IPS-NIHi7 (cell line): ENCODE measurements around the gene ZFP37.
A peak's percentile ranks its signal among the peaks of the same experiment; 100 is the strongest.
"Not testable (repeated sequence)": the region's sequence is repeated elsewhere in the genome, so short reads cannot be mapped to it uniquely, and the experiment has no call there.

Experiments
- DNase-seq: peaks from one replicate; pipeline ENCODE4 v3.0.0; 2012; ENCODE audit warnings: mixed read lengths; ENCODE audit errors: extremely low spot score

ZFP37 gene

GRCh38 chr9:113056191-113057106, at the start of gene ZFP37:
ZFP37 (minus strand) TSS chr9:113056724; CDS start chr9:113056688, 36 bp downstream.
- DNase-seq: peak; percentile 96

- not testable (repeated sequence) for DNase-seq
Observed at GRCh38 chr9:113105345-113105744, 48.8 kb upstream of the ZFP37 start.

- no peak for DNase-seq
Observed at GRCh38 chr9:113095561-113095960, 39.0 kb upstream of the ZFP37 start.

GRCh38 chr9:113089924-113090323, 33.4 kb upstream of the ZFP37 start:
- DNase-seq: not testable (repeated sequence)

GRCh38 chr9:113089143-113089505, 32.6 kb upstream of the ZFP37 start:
- not testable (repeated sequence) for DNase-seq

- not testable (repeated sequence) for DNase-seq
Observed at GRCh38 chr9:113088456-113089142, 32.1 kb upstream of the ZFP37 start.

- not testable (repeated sequence) for DNase-seq
Observed at GRCh38 chr9:113062932-113063310, 6.4 kb upstream of the ZFP37 start.

GRCh38 chr9:113062256-113062931, 5.9 kb upstream of the ZFP37 start:
- DNase-seq: not testable (repeated sequence)

GRCh38 chr9:113061072-113061850, 4.7 kb upstream of the ZFP37 start:
- DNase-seq: not testable (repeated sequence)

GRCh38 chr9:113059581-113060284, 3.2 kb upstream of the ZFP37 start:
- DNase-seq: peak; percentile 25

- DNase-seq: no peak
Observed at GRCh38 chr9:113057193-113057592, 669 bp upstream of the ZFP37 start.

GRCh38 chr9:113042884-113043657, 13.5 kb downstream of the ZFP37 start:
- no peak for DNase-seq

- no peak for DNase-seq
Observed at GRCh38 chr9:113026200-113026599, 30.3 kb downstream of the ZFP37 start.

GRCh38 chr9:113018247-113018646, 38.3 kb downstream of the ZFP37 start:
- no peak for DNase-seq

- DNase-seq: peak; percentile 33
Observed at GRCh38 chr9:113012492-113012891, 44.0 kb downstream of the ZFP37 start.

- DNase-seq: peak; percentile 87
Observed at GRCh38 chr9:113011911-113012381, 44.6 kb downstream of the ZFP37 start, which contains the start of gene ZNF883. ZNF883 (minus strand) TSS chr9:113012192.

- DNase-seq: no peak
Observed at GRCh38 chr9:113005777-113006176, 50.7 kb downstream of the ZFP37 start.

- DNase-seq: no peak
Observed at GRCh38 chr9:112997236-112997941, 59.1 kb downstream of the ZFP37 start.
